K562 (cell line): ENCODE measurements around the gene SCRN2. TPM values are rescaled to one million over a fixed set of nuclear protein-coding genes. Genes with fewer than 3 reads are reported as not detected.

Experiments
- ATAC-seq: fragments of 200-7000 bp; cut with Tn5 transposase; 3 replicates; pipeline ENCODE4 v1.9.1; 2020; ENCODE audit warnings: moderate library complexity
- BruUV-seq: library from RNA; stranded (reverse); fragments of 400-500 nt; replicated peaks from 2 replicates; lab custom pipeline; 2021; lab: Mats Ljungman, UMichigan
- CTCF ChIA-PET: fragments of 300-600 bp; formaldehyde crosslinking; extraction: SDS; loops from one replicate; lab custom pipeline; 2021; ENCODE audit warnings: low intra/inter-chr PET ratio; lab: Yijun Ruan, JAX
- POLR2A ChIA-PET: fragments of 300-600, 350-650 bp; sonication (Branson Sonifier 250); formaldehyde crosslinking; extraction: SDS; loops from one replicate; lab custom pipeline; 2021; ENCODE audit warnings: antibody characterized with exemption, inconsistent platforms; lab: Yijun Ruan, JAX
- DNase-seq, 4 experiments: peaks; one replicate each; pipeline versions ENCODE4 v3.0.0 to v3.0.0-alpha.2; 2011 to 2018; ENCODE audit warnings: low spot score in 3 of 4, mixed read lengths in 3 of 4; ENCODE audit errors: extremely low read depth in 1 of 4
- FAIRE-seq: peaks from 2 replicates; lab custom pipeline; 2011; peaks lifted over from hg19 to GRCh38; lab: Jason Lieb, UNC
- H2AFZ ChIP-seq: 2 replicates; pipeline ENCODE4 v1.6.0; 2011; ENCODE audit warnings: low read depth, low read length, control low read depth, inconsistent platforms
- H3K27ac ChIP-seq: fragments of 200-600 bp; 3 replicates; pipeline ENCODE4 v1.8.0; 2011; ENCODE audit warnings: low read depth, mild to moderate bottlenecking, control low read depth, inconsistent platforms, low read length, moderate library complexity, mixed read lengths; ENCODE audit errors: extremely low read depth
- H3K27me3 ChIP-seq, 2 experiments: fragments of 300-600 bp in 1 of 2; 2 replicates in 1 of 2; 3 replicates in 1 of 2; pipeline versions ENCODE4 v1.6.0 to v1.8.0; 2011; ENCODE audit warnings: inconsistent platforms in 2 of 2, low read length in 2 of 2, mild to moderate bottlenecking in 1 of 2, mixed read lengths in 1 of 2, moderate library complexity in 1 of 2; ENCODE audit not compliant: control insufficient read depth in 2 of 2, insufficient read depth in 2 of 2
- H3K36me3 ChIP-seq: fragments of 300-600 bp; 3 replicates; pipeline ENCODE4 v1.8.0; 2011; ENCODE audit warnings: mild to moderate bottlenecking, low read length, inconsistent platforms; ENCODE audit not compliant: control insufficient read depth, insufficient read depth
- H3K4me1 ChIP-seq, 2 experiments: fragments of 200-600 bp in 1 of 2; replicated peaks in 1 of 2; 2 replicates in 1 of 2; 3 replicates in 1 of 2; pipeline versions ENCODE4 v1.5.1 to v1.8.0; 2011; ENCODE audit warnings: inconsistent platforms in 2 of 2, low read length in 2 of 2, mild to moderate bottlenecking in 1 of 2, mixed read lengths in 1 of 2, moderate library complexity in 1 of 2; ENCODE audit not compliant: control insufficient read depth in 2 of 2, insufficient read depth in 2 of 2
- H3K4me2 ChIP-seq: 2 replicates; pipeline ENCODE4 v1.6.1; 2011; ENCODE audit warnings: low read length, control low read depth, inconsistent platforms, mixed read lengths; ENCODE audit not compliant: insufficient read depth
- H3K4me3 ChIP-seq: fragments of 200-600 bp; sonication (generic), shearing (Covaris generic); 2 replicates; pipeline ENCODE4 v1.5.1; 2016; ENCODE audit warnings: control low read depth, inconsistent platforms
- H3K79me2 ChIP-seq: fragments of 200-600 bp; 3 replicates; pipeline ENCODE4 v1.8.0; 2011; ENCODE audit warnings: low read length, inconsistent platforms; ENCODE audit not compliant: control insufficient read depth, insufficient read depth
- H3K9ac ChIP-seq, 2 experiments: 2 replicates each; pipeline versions ENCODE4 v1.6.0 to v1.6.1; 2011; ENCODE audit warnings: low read depth in 2 of 2, low read length in 2 of 2, control low read depth in 1 of 2, inconsistent platforms in 1 of 2, mild to moderate bottlenecking in 1 of 2, mixed read lengths in 1 of 2; ENCODE audit not compliant: insufficient read depth in 1 of 2
- H3K9me1 ChIP-seq: one replicate; pipeline ENCODE4 v1.6.0; 2011; ENCODE audit warnings: inconsistent platforms, mild to moderate bottlenecking, low read length, moderate library complexity; ENCODE audit not compliant: control insufficient read depth, insufficient read depth
- H3K9me3 ChIP-seq: replicated peaks from 2 replicates; pipeline ENCODE4 v1.5.1; 2011; ENCODE audit warnings: low read depth, low read length, inconsistent platforms; ENCODE audit not compliant: control insufficient read depth, insufficient read depth
- H4K20me1 ChIP-seq: replicated peaks from 2 replicates; pipeline ENCODE4 v1.6.1; 2011; ENCODE audit warnings: low read length, inconsistent platforms, mixed read lengths; ENCODE audit not compliant: control insufficient read depth, insufficient read depth
- BCOR ChIP-seq: fragments of 450-650 bp; IDR thresholded peaks from 2 replicates; pipeline ENCODE4 v1.6.1; 2016
- CAMTA2 ChIP-seq: fragments of 250-450 bp; sonication (Bioruptor Pico); conservative IDR thresholded peaks from 2 replicates; pipeline ENCODE4 v1.5.1; 2022
- CBX1 ChIP-seq: sonication (generic); IDR thresholded peaks from 2 replicates; pipeline ENCODE4 v1.6.1; 2016; ENCODE audit warnings: antibody characterized with exemption, low read depth, mild to moderate bottlenecking
- CHD4 ChIP-seq: fragments of 200-600 bp; sonication (generic); IDR thresholded peaks from 3 replicates; pipeline ENCODE4 v1.6.1; 2012; ENCODE audit warnings: low read depth, mild to moderate bottlenecking, mixed read lengths, low read length, inconsistent platforms; ENCODE audit not compliant: insufficient read depth, insufficient replicate concordance, poor library complexity, severe bottlenecking
- CREB1 ChIP-seq, 2 experiments: sonication (generic) in 1 of 2; formaldehyde crosslinking in 1 of 2; IDR thresholded peaks; 2 replicates each; pipeline versions ENCODE4 v1.6.1 to v1.8.0; 2012 to 2022; ENCODE audit warnings: inconsistent platforms in 1 of 2, mild to moderate bottlenecking in 1 of 2, missing genetic modification reagents in 1 of 2, moderate library complexity in 1 of 2
- DACH1 ChIP-seq: fragments of 450-650 bp; IDR thresholded peaks from 2 replicates; pipeline ENCODE4 v1.6.1; 2018; ENCODE audit not compliant: partially characterized antibody
- DPF2 ChIP-seq: fragments of 450-650 bp; IDR thresholded peaks from 2 replicates; pipeline ENCODE4 v1.6.1; 2016
- EGR1 ChIP-seq: fragments of 450-650 bp; conservative IDR thresholded peaks from 2 replicates; pipeline ENCODE4 v1.6.1; 2017; ENCODE audit warnings: mild to moderate bottlenecking
- EP400 ChIP-seq: fragments of 450-650 bp; IDR thresholded peaks from 2 replicates; pipeline ENCODE4 v1.6.1; 2017; ENCODE audit warnings: antibody characterized with exemption, mild to moderate bottlenecking, moderate library complexity
- HDAC2 ChIP-seq: fragments of 450-650 bp; IDR thresholded peaks from 2 replicates; pipeline ENCODE4 v1.6.1; 2016; ENCODE audit warnings: mild to moderate bottlenecking
- KDM1A ChIP-seq, 2 experiments: fragments of 450-650 bp; IDR thresholded peaks; 2 replicates each; pipeline ENCODE4 v1.6.1; 2016; ENCODE audit warnings: mild to moderate bottlenecking in 2 of 2
- MYNN ChIP-seq, 2 experiments: sonication (generic); formaldehyde crosslinking in 1 of 2; IDR thresholded peaks; 2 replicates each; pipeline versions ENCODE4 v1.5.0 to v1.6.1; 2016 to 2020; ENCODE audit warnings: antibody characterized with exemption in 1 of 2, missing genetic modification reagents in 1 of 2
- RBM25 ChIP-seq: fragments of 200-400 bp; formaldehyde crosslinking; IDR thresholded peaks from 2 replicates; pipeline ENCODE4 v1.6.1; 2018; ENCODE audit warnings: low read length, low read depth, moderate library complexity; ENCODE audit not compliant: severe bottlenecking
- RCOR1 ChIP-seq, 2 experiments: IDR thresholded peaks; 2 replicates each; pipeline ENCODE4 v1.6.1; 2012; ENCODE audit warnings: low read depth in 2 of 2, low read length in 2 of 2, borderline replicate concordance in 1 of 2, improper control_type of control experiment in 1 of 2
- SMARCA5 ChIP-seq: fragments of 450-650 bp; IDR thresholded peaks from 2 replicates; pipeline ENCODE4 v1.6.1; 2016
- ZNF239 ChIP-seq: fragments of 250-450 bp; sonication (Bioruptor Pico); IDR thresholded peaks from 2 replicates; pipeline ENCODE4 v1.4.0; 2020; ENCODE audit warnings: mild to moderate bottlenecking
- ZNF282 ChIP-seq: sonication (generic); formaldehyde crosslinking; IDR thresholded peaks from 2 replicates; pipeline ENCODE4 v1.8.1; 2023; ENCODE audit warnings: missing genetic modification reagents
- ZNF408 ChIP-seq: fragments of 250-450 bp; sonication (Bioruptor Pico); IDR thresholded peaks from 2 replicates; pipeline ENCODE4 v1.4.0; 2020; ENCODE audit warnings: low read depth, mild to moderate bottlenecking, moderate library complexity
- in situ Hi-C: fragments of 300-500 bp; cut with MboI; formaldehyde crosslinking; loops from 4 replicates; pipeline ENCODE4 v1.15.0; 2018; ENCODE audit warnings: inconsistent platforms, mixed read lengths
- intact Hi-C: fragments of 100-400 bp; cut with micrococcal nuclease; formaldehyde crosslinking; loops from 2 replicates; pipeline ENCODE4 v1.14.2; 2022
- polyA plus RNA-seq, 8 experiments: library from polyadenylated mRNA; depleted of rRNA in 4 of 8; stranded (reverse) in 5 of 8; unstranded in 3 of 8; fragments of >200 nt; fragmentation: Nextera tagmentation in 2 of 8; fragmentation: Illumina TruSeq in 1 of 8; extraction: Ambion mirVana in 2 of 8; extraction: Trizol in 1 of 8; gene quantifications; 2 replicates each; pipeline versions ENCODE4 v1.2.1 to v1.2.3, GENCODE V29; 2011 to 2014; ENCODE audit warnings: inconsistent platforms in 1 of 8, missing spikeins in 1 of 8
- total RNA-seq, 7 experiments: library from RNA; depleted of rRNA in 6 of 7; stranded (reverse); fragments of >200 nt in 6 of 7; fragmentation: Illumina TruSeq in 2 of 7; extraction: Trizol in 2 of 7; gene quantifications; 2 replicates each; pipeline versions ENCODE4 v1.2.1 to v1.2.3, GENCODE V29; 2011 to 2021; ENCODE audit warnings: low replicate concordance in 1 of 7
- TF ChIP-seq, protein P1 (sequence below): sonication (generic); formaldehyde crosslinking; IDR thresholded peaks from 2 replicates; pipeline ENCODE4 v1.8.0; 2022; ENCODE audit warnings: mild to moderate bottlenecking, missing genetic modification reagents
- TF ChIP-seq, protein P2 (sequence below): fragments of 450-650 bp; formaldehyde crosslinking; IDR thresholded peaks from 2 replicates; pipeline ENCODE4 v1.4.0; 2020; ENCODE audit warnings: mild to moderate bottlenecking, mixed read lengths
- TF ChIP-seq, protein P3 (sequence below): fragments of 250-450 bp; sonication (Bioruptor Pico); IDR thresholded peaks from 2 replicates; pipeline ENCODE4 v1.8.0; 2022; ENCODE audit warnings: moderate library complexity, mild to moderate bottlenecking, inconsistent platforms

Gene SCRN2
- total and polyA plus RNA-seq, 9 of the 15 experiments (the other 6 are each of a cell fraction or from before 2014, with no cell fraction given), result 0.25 to 32.9 (median 13.6) TPM

DNA sequence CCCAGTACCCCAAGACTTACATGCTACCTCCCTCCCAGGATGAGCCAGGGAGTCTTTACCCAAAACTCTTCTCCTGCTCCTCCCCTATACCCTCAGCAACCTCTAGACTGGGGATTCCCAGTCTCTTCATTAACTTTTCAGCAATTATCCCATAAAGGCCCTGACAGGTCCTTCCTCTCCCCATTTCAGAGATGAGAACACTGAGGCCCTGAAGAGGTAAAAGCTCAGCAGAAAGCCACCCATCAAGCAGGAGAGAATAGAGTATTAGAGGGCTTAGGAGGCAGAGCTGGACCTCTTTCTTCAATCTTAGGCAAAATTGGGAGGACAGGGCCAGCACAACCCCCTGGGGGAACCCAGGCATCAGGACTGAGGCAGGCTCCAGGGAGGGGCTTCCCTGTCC, 15.8 kb upstream of the SCRN2 start:
- Histone ChIP-seq H3K27me3 (peaks cover 0 to 2% of the 10 kb centered on the region in 2 experiments; a peak in 1 of 5 replicates), H3K36me3 (no peaks in the 10 kb centered on the region), H3K9me1 (no peaks in the 10 kb centered on the region), H3K79me2 (no peaks in the 10 kb centered on the region; the same call in 1 of the 3 replicates), H2AFZ (no peak overlapping the region), H3K4me1 (peaks cover 13 to 25% of the 10 kb centered on the region in 2 experiments), H3K4me3 (no peak overlapping the region), H3K9ac (no peak overlapping the region), H3K4me2 (no peak overlapping the region), H3K9me3 (no peaks in the 10 kb centered on the region), H4K20me1 (no peaks in the 10 kb centered on the region), H3K27ac (no peak overlapping the region)
- in situ Hi-C loops, result no loop called here
- intact Hi-C loops, result no loop called here
- DNase-seq (no peak), FAIRE-seq (no peak), ATAC-seq (no peak)
- CTCF ChIA-PET, result no interaction called here
- POLR2A ChIA-PET, result interaction anchor here (0.6 to 1.3 kb wide), 4 partner anchors 9 to 125 kb away, joined by 3 to 5 read pairs (median 4); no protein-coding TSS in a partner anchor
- TF ChIP-seq HDAC2 (peak; percentile 89), RCOR1 (IDR thresholded peaks at IDR 0.05; ENCODE audit: borderline replicate concordance in 1 of 2, low read depth in 2 of 2, low read length in 2 of 2) (peak in 1 of 2 experiments; percentile 75; a peak in 2 of 4 replicates), SMARCA5 (peak; percentile 85), EP400 (no peak), BCOR (peak; percentile 95), CBX1 (0 out of 2 replicates have a peak, but pooled peaks have one; percentile 34), MYNN (IDR thresholded peaks at IDR 0.05) (no peak), MYNN (CRISPR knock-in tag; IDR thresholded peaks at IDR 0.05) (no peak), CAMTA2 (CRISPR knock-in tag) (no peak), DPF2 (no peak), DACH1 (peak; percentile 14), ZNF282 (no peak), CHD4 (peak; percentile 65), ZNF408 (CRISPR knock-in tag) (no peak), RBM25 (peak; percentile 93), KDM1A (IDR thresholded peaks at IDR 0.05) (peak; percentile 71 to 86), EGR1 (no peak), ZNF239 (peak; percentile 99), CREB1 (IDR thresholded peaks at IDR 0.05) (no peak), CREB1 (CRISPR knock-in tag; IDR thresholded peaks at IDR 0.05) (no peak)
- TF ChIP-seq, protein P1, sequence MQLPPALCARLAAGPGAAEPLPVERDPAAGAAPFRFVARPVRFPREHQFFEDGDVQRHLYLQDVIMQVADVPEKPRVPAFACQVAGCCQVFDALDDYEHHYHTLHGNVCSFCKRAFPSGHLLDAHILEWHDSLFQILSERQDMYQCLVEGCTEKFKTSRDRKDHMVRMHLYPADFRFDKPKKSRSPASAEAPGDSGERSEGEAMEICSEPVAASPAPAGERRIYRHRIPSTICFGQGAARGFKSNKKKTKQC, result no peak
- TF ChIP-seq, protein P2, sequence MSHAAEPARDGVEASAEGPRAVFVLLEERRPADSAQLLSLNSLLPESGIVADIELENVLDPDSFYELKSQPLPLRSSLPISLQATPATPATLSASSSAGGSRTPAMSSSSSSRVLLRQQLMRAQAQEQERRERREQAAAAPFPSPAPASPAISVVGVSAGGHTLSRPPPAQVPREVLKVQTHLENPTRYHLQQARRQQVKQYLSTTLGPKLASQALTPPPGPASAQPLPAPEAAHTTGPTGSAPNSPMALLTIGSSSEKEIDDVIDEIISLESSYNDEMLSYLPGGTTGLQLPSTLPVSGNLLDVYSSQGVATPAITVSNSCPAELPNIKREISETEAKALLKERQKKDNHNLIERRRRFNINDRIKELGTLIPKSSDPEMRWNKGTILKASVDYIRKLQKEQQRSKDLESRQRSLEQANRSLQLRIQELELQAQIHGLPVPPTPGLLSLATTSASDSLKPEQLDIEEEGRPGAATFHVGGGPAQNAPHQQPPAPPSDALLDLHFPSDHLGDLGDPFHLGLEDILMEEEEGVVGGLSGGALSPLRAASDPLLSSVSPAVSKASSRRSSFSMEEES (CRISPR knock-in tag), result no peak
- TF ChIP-seq, protein P3, sequence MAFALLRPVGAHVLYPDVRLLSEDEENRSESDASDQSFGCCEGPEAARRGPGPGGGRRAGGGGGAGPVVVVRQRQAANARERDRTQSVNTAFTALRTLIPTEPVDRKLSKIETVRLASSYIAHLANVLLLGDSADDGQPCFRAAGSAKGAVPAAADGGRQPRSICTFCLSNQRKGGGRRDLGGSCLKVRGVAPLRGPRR (CRISPR knock-in tag), result no peak
- BruUV-seq, result no TSS peak
